ENCODE measurements around the gene RGS17.
"Not testable (repeated sequence)": the region's sequence is repeated elsewhere in the genome, so short reads cannot be mapped to it uniquely, and the experiment has no call there.

Gene RGS17

DNA sequence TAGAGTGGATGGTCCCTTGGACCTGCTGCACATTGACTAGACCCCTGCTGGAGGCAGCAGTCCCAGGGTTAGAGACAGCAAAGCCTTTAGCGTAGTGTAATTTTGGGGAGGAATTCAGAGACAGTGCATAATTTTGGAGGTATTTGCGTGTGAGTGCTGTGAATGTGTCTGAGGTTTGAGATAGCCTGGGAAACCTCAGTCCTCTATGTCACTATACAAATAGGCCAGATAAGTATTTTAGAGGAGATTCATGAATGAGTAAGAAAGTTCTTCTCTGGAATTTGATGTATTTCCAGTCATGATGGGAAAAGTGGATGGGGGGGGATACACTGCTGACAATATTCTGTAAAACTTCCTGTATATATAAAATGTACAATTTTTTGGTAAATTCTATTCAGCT lies 102.8 kb downstream of the RGS17 start:
- no peak for DNase-seq

DNA sequence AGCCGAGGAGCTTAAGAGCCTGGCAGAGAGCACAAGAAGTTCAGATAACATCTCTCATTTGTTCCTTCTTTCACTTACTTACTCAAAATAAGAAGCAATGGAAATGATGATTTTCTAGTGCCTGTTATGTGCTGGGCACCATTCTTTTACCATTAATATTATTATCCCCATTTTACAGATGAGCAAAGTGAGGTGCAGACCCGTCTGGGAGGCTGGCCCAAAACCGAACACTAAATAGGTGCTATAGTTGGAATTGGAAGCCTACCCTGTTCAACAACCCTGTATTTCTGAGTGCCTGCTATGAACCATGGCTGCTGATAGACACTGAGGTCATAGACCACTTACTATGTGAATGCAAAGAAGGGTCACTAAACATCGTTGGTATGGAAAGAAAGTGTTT lies 103.6 kb downstream of the RGS17 start:
- no peak for DNase-seq

DNA sequence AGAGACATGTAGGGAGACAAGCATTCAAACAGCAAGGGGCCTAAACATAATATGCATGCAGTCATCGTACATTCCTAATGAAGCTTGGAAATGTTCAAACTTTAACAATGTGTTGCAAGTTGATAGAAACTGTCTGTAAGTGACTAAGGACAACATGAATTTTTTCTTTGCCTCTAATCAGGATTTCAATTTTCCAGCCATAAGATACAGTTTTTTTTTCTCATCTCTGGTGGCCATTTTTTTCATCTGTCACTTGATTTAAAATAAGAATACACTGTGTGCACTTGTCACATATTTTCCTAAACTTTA lies 106.4 kb downstream of the RGS17 start:
- DNase-seq = no peak

DNA sequence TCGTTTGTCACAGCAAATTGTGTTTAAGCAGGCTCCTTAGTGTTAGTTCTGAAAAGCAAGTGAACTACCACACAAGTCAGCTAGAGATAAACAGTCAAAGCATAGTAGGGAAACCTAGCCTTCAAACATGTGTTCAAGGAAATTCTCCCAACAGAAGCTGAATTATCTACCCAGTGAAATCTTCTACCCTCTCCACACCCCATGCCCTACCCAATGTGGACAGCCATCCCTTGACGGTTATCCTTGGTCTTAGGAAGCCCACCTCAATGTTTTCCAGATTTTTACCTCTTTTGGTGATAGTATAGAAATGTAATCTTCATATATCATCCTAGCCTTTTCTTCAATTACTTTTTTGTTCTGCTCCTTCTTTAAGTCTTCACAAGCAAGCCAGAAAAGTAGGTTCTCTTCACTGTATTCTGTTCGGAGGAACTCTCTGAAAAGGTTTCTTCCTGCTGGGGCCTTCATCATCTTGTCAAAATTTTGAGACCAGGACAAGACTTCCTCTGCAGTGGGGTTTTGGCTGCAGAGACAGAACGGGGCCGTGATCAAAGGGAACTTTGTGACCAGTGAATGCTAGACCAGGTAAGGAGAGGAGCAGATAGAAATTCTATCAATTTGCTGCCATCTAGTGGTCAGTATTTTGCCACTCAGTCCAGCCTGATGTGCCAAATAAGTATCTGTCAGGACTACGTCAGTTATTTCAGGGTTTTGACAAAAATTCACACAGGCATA lies 106.9 kb downstream of the RGS17 start:
- DNase-seq = peak; percentile 27 to 44

DNA sequence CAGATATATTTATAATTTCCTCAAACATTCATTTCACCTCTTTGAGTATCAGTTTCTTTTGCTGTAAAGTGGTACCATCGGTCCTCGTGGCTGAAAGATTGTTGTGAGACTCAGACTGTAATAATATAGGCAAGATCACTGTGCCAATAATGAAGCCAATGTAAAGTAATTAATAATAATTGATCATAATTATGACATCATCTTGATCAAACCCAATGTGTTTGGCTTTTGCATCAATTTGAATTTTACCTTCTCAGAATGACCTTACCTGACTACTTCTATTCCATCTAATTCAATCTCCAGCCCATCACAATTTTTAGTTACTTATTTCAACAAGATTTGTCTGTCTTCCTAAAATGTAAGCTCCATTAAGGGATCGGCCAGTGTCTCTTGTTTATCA lies 112.7 kb downstream of the RGS17 start:
- no peak for DNase-seq

DNA sequence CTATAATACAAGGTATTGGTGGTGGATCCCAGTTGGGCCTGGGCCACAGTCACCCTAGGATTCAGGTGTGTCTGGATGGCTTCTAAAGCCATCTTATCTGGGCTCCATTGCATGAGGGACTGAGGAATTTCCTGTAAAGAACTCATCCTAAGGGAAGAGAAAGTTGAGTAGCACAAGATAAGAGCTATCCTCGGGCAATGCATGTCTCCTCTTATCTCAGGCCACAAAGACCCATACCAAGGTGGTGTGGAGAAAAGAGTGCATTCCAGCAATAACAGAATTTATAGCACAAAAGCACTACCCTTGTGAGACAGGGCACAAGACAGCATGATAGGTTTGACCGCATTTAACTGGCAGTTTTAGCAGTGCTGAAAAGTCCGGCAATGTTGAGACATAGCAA lies 114.2 kb downstream of the RGS17 start:
- DNase-seq = no peak

DNA sequence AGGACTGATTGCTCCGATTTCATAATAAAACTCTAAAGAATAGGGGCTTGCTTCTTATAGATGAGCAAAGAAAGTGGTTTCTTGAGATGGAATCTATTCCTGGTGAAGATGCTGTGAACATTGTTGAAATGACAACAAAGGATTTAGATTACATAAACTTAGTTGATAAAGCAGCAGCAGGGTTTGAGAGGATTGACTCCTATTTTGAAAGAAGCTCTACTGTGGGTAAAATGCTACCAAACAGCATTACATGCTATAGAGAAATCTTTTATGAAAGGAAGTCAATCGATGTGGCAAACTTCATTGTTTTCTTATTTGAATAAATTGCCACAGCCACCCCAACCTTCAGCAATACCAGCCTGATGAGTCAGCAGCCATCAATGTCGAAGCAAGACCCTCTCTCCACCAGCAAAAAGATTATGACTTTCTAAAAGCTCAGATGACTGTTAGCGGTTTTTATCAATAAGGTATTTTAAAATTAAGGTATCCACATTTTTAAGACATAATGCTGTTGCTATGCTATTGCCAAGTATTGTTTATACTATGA lies 115.9 kb downstream of the RGS17 start:
- DNase-seq = no peak

DNA sequence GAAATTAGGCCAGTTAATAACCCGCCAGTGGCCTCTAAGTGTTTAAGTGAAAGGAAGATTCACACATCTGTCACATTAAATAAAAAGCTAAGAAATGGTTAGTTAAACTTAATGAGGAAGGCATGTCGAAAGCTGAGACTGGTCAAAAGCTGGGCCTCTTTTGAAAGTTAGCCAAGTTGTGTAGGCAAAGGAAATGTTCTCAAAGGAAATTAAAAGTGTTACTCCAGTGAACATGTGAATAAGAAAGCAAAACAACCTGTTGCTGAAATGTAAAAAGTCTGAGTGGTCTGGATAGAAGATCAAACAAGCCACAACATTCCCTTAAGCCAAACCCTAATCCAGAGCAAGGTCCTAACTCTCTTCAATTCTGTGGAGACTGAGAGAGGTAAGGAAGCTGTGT lies 117.6 kb downstream of the RGS17 start:
- no peak for DNase-seq

DNA sequence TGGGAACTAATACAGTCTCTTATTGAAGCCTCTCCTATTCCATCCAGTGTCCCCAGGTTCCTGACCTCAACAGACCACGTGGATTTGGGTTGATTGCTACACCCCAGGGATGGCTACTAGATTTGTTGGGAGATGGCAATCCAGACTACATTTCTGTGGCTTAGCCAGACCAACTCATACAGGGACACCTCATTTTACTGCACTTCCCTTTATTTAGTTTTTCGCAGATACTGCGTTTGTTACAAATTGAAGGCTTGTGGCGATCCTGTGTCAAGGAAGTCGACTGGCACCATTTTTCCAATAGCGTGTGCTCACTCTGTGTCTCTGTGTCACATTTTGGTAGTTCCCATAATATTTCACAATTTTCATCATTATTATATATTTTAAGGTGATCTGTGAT lies 118.2 kb downstream of the RGS17 start:
- DNase-seq = no peak

DNA sequence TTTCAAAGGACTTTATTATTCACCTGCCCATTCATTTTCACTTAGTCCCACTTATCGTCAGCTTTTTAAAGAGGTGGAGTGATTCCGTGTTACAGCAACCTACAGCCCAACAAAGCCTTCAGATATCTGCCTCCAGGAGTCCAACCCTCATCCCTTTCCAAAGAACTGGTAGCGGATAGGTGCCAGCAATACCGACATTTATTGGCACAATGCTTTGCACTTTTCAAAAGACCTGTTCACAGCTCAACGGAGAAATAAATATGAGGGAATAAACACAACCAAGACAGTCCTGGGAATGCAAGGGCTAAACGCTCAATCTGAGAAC lies 127.8 kb downstream of the RGS17 start:
- DNase-seq = no peak

DNA sequence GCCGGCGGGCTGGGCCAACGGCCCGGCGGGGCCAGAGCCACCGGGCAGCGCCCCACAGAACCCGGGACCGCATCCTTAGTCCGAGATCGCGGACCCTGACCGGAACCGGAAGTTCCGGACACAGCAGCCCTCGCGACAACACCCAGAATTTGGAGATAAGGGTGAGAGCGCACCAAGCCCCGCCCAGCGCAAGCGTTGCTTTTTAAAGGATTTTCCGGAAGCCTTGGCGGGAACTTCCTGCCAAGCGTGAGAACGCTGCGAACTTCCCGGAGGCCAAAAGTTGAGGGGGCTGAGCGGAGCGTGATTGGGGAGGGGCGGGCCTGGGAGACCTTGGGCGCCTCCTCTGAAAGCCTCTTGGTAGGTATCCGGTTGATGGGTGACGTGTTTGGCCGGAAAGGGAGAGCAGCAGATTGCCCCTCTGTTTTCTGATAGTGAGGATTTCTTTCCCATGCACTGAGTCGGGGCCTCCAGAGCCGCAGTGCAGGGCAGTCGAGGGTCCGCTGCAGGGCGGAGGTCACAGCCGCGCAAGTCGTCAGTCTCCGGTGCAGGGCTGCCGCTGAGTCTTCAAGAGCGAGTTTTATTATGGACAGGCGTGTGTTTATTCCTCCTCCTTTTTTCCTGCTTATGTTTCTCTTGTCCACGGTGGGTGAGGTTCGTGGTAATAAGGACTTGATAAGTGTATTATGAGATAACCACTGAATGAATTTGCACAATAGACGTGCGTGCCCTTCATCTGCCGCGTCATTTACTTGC lies 128.3 kb downstream of the RGS17 start, which contains the start of gene MTRF1L:
Gene MTRF1L (minus strand): TSS at position 97 of the 753 bp plus-strand sequence. CDS start 24 bp downstream, at position 73.
- peak; percentile 98 to 99 for DNase-seq

DNA sequence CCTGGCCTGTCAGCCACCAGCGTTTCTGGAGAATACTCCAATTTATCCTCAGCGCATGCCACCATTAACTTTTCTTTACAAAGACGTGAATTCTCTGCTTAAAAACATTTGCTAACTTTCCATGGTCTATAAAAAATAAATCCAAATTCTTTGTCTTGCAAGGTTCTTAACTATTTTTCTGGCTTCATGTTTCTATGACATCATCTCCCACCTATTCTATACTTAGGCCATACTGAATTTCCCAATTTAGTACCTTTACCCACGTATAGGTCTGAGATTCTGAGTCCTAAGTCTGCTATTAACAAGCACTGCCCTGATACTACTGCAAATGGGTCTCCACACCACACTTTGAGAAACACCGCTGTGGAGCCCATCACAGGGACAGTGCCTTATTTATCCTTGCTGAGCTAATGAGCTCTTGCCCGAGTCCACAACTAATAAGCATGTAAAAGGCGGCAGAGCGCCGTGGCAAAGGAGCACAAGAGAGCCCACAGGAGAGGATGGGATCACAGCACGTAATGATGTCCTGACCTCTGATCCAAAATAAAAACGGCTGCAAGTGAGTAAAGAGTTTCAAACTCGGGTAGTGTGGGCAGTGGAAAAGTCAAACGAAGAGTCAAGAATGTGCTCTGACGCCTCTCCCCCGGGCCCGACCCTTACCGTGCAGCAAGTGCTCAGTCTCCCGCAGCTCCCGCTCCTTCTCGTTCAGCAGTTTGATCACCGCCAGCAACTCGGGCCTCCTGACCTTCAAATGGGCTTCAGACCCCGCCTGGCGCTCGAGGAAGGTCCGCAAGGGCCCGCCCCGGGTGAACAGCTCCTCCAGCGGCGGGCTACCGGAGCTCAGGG lies 129.1 kb downstream of the RGS17 start:
- peak in 1 of 2 experiments; percentile 39 for DNase-seq

DNA sequence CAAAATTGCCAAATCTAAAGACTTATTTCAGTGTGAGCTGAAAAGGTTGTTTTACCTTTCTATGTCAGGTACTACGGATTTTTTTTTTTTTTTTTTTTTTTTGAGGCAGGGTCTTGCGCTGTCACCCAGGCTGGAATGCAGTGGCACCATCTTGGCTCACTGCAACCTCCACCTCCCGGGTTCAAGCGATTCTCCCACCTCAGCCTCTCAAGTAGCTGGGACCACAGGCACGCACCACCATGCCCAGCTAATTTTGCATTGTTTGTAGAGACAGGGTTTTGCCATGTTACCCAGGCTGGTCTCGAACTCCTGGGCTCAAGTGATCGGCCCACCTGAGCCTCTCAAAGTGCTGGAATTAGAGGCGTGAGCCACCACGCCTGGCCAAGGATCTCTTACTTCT lies 130.3 kb downstream of the RGS17 start:
- not testable (repeated sequence) for DNase-seq

DNA sequence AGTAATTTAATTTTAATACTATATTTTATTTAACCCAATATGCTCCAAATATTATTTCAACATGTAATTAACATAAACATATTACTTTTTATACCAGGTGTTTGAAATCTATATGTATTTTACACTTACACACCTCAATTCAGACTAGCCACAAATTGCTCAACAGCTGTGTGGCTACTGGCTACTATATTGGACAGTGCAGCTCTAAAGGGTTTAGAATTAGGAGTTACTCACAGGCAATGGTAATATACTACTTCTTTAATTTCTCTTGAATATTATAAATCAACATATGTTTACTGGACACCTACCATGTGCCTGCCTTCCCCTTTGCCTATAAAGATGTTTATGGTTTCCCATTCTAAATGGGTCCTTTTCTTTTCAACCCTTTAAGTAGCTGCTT lies 130.8 kb downstream of the RGS17 start:
- no peak for DNase-seq

DNA sequence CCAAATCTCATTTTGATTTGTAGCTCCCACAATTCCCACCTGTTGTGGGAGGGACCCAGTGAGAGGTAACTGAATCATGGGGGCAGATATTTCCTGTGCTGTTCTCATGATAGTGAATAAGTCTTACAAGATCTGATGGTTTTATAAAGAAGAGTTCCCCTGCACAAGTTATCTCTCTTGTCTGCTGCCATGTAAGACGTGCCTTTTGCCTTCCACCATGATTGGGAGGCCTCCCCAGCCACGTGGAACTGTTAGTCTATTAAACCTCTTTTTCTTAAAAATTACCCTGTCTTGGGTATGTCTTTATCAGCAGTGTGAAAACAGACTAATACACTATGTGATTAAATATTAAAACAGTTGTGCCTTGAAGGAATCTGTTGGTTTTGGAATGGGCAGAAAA lies 131.5 kb downstream of the RGS17 start:
- DNase-seq = not testable (repeated sequence)

DNA sequence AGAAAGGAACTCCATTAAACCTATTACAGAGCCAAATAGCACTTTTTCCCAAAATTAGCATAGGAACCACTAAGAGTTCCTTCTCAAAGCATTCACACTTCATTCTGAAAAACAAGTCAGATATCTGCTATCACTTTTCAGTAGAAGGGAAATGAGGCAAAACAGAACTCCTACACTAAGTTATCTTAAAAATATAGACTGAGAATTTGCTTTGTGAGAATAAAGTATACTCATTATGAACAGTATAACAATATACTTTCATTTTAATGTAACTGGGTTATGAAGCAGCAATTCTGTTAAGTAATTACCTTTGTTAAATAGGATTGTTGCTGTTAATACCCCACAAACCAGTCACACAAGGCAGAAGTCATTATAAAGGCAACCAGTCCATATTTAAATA lies 137.2 kb downstream of the RGS17 start:
- no peak for DNase-seq

DNA sequence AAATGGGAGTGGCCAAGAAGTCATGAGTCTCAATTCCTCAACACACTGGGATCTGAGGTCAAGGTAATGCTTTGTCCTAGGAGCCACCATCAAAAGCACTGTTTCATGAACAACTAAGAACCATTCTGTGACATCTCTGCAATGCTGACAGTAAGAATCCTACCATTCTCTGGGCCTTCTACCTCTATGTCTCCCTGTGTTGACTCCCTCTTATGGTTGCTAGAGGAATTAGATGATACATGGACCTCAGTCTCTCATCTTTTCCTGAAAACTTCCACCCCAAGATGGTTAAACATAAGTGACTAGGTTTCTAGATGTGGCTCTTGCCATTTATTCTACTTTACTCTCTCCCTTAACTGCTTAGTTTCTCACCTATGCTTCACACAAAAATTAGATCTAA lies 137.7 kb downstream of the RGS17 start:
- no peak for DNase-seq

DNA sequence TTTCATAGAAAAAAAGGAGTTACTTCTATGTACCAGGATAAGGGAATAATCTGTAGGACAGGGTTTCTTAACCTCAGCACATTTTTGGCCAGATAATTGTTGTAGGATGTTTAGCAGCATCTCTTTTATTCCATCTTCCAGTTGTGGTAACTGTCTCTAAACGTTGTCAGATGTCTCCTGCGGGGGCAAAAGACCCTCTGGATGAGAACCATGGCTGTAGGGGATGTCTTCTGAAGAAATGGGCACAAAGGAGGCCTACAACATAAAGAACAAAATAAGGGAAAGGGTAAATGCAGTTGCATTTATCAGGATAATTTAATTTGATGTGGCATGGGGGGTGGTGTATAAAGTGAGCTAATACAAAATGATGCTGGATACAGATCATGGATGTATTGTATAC lies 144.1 kb downstream of the RGS17 start:
- no peak for DNase-seq

DNA sequence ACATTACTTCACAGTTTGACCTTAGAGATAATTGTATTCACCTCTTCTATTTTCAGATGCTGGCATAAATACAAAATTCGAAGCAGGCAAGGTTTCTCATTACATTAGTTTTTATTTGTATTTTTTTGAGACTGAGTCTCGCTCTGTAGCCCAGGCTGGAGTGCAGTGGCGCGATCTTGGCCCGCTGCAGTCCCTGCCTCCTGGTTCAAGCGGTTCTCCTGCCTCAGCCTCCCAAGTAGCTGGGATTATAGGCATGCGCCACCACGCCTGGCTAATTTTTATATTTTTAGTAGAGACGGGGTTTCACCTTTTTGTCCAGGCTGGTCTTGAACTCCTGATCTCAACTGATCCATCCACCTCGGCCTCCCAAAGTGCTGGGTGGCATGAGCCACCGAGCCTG lies 145.8 kb downstream of the RGS17 start:
- not testable (repeated sequence) for DNase-seq

DNA sequence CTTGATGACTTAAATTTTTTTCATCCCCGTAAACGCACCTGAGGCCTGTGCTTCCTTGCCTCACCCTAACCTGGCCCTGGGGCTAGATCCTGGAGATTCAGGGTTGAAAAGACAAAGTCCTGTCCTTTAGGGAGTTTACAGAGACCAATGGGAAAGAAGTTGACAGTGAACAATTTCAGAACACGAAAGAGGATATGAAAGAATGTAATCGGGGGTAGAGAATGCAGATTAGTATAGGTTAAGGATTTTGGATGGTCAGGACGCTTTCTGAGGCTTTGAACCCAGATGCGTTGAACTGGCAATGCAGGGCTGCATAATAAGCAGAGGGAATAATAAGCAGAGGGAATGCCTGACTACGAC lies 146.6 kb downstream of the RGS17 start:
- no peak for DNase-seq

DNA sequence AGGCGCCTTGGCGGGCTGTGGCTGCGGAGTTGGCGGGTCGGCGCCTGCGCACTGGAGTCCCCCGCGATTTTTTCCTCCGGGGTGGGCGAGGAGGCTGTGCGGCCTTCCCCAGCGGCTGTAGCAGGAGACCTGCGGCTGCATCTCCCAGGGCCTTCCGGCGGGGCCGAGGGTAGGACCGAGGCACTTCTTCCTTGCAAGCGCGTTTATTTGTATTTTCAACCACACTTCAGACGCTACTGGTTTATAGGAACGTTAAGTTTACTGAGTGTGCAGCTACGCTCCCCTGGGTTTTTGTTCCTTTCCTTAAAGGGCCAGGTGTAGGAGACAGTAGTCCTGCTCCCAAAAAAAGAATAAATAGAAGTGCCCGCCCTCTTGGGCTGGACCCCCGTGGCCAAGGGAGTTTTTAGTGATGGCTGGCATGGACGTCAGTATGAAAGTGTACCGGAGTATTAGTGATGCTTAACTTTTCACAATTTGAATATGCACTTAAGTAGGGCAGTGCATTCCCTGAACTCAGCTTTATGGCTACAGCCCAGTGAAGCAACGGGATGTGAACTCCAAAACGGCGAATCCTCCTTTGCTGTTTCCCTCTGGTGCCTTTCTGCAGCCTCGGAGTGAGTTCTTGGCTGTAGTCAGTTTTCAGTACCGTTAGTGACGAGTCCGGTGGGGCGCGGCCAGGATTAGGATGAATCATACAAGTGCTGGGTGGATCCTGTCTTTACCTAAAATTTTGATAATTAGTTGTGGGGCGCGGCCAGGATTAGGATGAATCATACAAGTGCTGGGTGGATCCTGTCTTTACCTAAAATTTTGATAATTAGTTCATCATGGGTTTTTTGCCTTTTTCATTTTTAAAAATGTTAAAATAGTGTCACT lies 147.2 kb downstream of the RGS17 start:
- DNase-seq = peak; percentile 12 to 95

DNA sequence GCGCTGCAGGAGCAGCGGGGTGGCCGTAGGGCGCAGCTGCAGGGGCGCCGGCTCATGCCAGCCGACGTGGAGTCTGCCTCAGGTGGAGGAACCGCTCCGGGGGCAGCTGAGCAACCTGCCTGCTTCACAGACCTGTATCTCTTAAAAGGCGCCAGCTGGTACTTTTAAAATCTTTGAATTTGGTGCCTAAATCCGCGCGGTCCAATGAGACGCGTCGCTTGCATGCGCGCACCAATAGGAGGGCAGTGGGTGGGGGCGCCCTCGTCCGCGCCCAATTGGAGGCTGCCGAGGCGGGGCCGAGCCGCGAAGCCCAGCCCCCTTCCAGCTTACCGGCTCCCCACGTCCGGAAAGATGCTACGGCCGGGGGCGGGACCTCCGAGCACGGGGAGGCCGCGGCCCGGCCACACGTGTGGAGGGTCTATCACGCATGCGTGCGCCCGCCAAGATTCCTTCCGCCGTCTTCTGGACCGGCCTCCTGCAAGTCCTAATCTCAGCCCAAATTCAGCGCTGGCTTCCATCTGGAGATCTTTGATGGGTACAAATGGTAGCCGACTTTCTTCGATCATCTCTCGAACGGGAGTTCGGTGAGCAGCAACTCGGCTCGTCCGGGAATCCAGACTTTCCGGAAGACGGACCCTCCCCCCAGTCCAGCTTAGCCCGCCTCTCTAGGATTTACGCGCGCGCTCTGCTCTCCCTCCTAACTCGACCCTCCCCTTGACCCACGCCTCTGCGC lies 148.0 kb downstream of the RGS17 start, which contains the start of gene FBXO5:
Gene FBXO5 (minus strand): TSS at position 138 of the 733 bp plus-strand sequence. CDS start 82 bp downstream, at position 56.
- peak; percentile 95 to 96 for DNase-seq

Data from SHP77 (cell line).